HG03045 (cell line): ENCODE results near the gene NIFK.
"Not testable (repeated sequence)": the region's sequence is repeated elsewhere in the genome, so short reads cannot be mapped to it uniquely, and the experiment has no call there.

Source experiments
- ATAC-seq: cut with Tn5 transposase; IDR thresholded peaks from one replicate; pipeline ENCODE4 v1.9.1; 2021; ENCODE audit warnings: mild to moderate bottlenecking, moderate library complexity; ENCODE audit not compliant: unreplicated experiment

The NIFK gene

DNA sequence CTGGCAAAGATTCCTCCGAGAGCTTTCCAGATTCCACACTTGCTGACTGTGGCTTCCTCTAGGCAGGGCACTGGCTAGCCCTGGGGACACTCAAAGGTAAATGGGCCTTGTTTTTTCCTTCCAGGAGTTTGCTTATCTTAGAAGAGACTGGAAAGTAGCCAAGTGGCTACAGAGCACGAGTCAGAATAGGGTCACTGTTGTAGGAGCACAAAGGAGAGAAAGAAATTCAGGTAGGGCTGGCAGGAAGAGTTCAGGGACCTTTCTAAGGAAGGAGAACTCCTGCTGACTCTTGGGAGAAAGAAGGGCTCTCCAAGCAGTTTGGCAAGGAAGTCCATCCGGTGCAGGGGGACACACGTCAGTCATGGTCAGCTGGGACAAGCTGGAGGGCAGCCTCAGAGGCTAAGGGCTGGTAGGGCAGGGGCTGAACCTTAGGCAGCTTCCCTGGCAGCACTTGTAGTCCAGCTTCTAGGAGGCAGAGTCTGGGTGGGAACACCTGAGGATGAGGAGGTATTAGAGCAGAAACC is 39.5 kb downstream of the NIFK start:
- no peak for ATAC-seq

DNA sequence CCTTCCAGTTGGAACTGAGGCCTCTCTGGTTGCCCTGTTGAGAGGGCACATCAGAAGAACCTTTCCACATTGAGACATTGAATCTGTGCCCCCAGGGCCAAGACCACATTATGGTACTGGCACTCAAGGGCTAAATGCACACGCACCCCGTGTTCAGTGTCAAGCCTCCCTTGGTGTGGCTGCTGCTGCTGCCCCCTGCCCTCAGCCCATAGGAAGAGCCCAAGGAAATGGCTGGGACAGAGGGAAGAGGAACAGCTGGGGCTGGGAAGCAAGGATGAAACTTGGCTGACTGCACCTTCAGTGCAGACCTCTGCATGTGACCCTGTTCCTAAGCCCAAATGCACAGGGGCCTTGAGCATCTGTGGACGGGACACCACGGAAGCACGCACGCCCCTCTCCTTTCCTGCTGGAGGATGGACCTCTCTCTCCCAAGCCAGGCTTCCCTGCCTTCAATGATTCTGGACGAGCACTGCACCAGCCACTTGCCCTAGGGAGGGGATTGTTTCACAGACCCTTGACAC is 40.2 kb downstream of the NIFK start:
- ATAC-seq, result no peak

DNA sequence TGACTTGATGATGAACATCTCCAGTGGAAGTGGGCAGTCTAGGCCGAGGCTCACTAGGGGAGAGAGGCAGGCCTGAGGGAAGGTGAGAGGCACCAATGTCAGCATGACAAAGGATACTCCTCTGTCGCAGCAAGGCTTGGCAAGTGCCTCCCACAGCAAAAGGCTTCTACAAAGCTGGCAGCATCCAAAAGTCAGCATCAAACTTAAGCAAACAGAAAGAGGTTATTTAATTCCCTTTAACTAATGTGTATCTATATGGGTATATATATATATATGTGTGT is 41.6 kb downstream of the NIFK start:
- ATAC-seq, result no peak

GRCh38 chr2:121694398-121695170 is 42.1 kb downstream of the NIFK start:
- no peak for ATAC-seq

DNA sequence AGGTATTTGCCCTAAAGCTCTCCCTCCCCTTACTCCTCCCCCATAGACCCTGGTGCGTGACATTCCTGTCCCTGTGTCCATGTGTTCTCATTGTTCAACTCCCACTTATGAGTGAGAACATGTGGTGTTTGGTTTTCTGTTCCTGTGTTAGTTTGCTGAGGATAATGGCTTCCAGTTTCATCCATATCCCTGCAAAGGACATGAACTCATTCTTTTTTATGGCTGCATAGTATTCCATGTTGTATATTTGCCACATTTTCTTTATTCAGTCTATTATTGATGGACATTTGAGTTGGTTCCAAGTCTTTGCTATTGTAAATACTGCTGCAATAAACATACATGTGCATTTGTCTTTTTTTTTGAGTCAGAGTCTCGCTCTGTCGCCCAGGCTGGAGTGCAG is 46.1 kb downstream of the NIFK start:
- not testable (repeated sequence) for ATAC-seq

GRCh38 chr2:121690095-121690494 is 46.6 kb downstream of the NIFK start:
- ATAC-seq, result no peak

DNA sequence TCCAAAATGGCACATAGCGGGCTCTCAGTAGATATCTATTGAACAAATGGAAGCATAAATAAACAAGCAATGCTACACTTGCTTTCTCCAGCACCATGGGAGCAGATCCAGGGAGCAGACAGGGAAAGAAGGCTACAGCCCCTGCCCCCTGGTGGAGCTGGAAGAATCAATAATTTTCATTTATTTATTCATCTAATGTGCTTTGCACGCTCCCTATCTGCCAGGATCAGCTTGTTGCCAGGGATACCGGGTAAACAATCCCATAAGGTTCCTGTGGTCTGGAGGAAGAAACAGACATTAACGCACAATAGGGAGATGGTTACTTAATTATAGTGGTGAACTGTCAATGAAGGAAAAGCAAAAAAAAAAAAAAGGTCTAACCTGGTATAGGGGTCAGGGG is 47.3 kb downstream of the NIFK start:
- no peak for ATAC-seq

DNA sequence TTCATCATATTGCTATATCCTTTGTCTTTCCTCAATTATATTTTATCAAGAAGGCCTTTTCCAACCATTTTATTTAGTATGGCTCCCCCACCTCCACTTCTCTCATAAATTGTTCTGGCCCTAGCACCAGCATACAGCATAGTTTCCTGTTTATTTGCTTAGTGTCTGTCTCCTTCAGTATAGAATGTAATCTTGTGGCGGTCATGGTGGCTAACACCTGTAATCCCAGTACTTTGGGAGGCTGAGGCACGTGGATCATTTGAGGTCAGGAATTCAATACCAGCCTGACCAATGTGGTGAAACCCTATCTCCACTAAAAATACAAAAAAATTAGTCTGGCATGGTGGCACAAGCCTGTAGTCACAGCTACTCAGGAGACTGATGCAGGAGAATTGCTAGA is 47.9 kb downstream of the NIFK start:
- no peak for ATAC-seq

DNA sequence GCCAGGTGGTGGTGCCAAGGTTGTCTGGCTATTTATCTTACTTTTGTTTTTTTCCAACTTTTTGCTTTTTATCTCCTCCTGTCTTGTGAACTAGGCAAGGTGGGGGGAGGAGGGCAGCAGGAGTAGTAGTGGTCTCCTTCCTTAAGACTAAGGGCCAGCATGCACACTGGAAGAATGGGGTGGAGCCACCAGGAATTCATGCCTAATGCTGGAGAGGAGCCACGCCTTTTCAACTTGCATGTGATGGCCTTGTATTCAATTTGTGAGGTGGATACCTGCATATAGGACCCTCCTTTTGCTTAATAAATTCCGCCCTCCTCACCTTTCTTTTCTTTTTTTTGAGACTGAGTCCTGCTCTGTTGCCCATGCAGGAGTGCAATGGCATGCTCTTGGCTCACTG is 49.8 kb downstream of the NIFK start:
- ATAC-seq, result no peak

DNA sequence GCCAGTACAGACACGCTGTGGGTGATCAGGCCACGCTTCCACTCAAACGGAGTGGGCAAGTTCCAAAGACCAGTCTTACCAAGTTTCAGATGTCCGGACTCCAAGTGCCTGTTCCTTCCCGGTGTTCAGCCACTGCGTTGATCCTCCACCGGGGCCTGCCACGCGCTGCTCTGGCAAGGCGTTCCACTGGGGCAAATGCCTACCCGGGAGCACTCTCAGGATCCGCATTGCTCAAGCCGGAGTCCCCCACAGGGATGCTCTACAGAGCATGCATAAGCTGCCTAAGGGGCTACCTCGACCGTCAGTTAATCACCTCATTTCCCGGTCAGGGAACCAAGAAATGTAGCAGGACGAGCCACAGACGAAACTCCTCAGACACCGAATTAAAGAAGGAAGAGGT is 50.5 kb downstream of the NIFK start:
- ATAC-seq, result no peak

GRCh38 chr2:121682396-121683298 is 54.0 kb downstream of the NIFK start:
- ATAC-seq, result no peak

DNA sequence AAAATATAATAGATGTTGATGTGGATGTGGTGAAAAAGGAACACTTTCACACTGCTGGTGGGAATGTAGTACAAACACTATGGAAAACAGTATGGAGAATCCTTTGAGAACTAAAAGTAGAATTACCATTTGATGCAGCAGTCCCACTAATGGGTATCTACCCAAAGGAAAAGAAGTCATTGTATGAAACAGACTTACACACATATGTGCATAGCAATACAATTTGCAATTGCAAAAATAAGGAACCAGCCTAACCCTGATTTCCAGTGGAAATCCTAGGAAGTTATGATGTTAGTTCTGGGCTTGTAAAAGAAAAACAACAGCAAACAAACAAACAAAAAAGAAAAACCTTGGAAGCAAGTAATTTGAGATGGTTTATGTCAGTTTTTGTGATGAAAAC is 58.8 kb downstream of the NIFK start:
- ATAC-seq, result no peak
